GM12892 (cell line): Measurements from ENCODE around the gene NKRF.

Experiments
- POLR2A ChIP-seq: IDR thresholded peaks from 2 replicates; pipeline ENCODE4 v1.6.1; 2011; ENCODE audit warnings: low read depth, low read length, control low read depth
- POLR2AphosphoS5 ChIP-seq: IDR thresholded peaks from 2 replicates; pipeline ENCODE4 v1.6.1; 2011; ENCODE audit warnings: low read depth, low read length, control low read depth
- TAF1 ChIP-seq: IDR thresholded peaks from 2 replicates; pipeline ENCODE4 v1.6.1; 2011; ENCODE audit warnings: low read depth, mild to moderate bottlenecking, control low read depth, low read length, borderline replicate concordance

- TF ChIP-seq POLR2A (no peak), POLR2AphosphoS5 (no peak), TAF1 (no peak)
These were observed 37.5 kb upstream of the NKRF start for GRCh38 chrX:119643696-119644095.
